HL-60 (cell line): Measurements from ENCODE around the gene PLCB1.

ENCODE experiments used
- GABPA ChIP-seq: IDR thresholded peaks from 2 replicates; pipeline ENCODE4 v1.6.1; 2012; ENCODE audit warnings: low read depth
- POLR2AphosphoS5 ChIP-seq: IDR thresholded peaks from 2 replicates; pipeline ENCODE4 v1.6.1; 2012; ENCODE audit warnings: low read depth
- SPI1 ChIP-seq: IDR thresholded peaks from 2 replicates; pipeline ENCODE4 v1.6.1; 2012; ENCODE audit warnings: low read depth, mild to moderate bottlenecking, borderline replicate concordance
- TF ChIP-seq, protein P1 (sequence below): IDR thresholded peaks from 2 replicates; pipeline ENCODE4 v1.6.1; 2012; ENCODE audit warnings: low read depth; ENCODE audit not compliant: insufficient replicate concordance
- TF ChIP-seq, protein P2 (sequence below): IDR thresholded peaks from one replicate; pipeline ENCODE4 v1.5.1; 2011; ENCODE audit warnings: low read length, control low read depth, inconsistent platforms; ENCODE audit not compliant: insufficient read depth

DNA sequence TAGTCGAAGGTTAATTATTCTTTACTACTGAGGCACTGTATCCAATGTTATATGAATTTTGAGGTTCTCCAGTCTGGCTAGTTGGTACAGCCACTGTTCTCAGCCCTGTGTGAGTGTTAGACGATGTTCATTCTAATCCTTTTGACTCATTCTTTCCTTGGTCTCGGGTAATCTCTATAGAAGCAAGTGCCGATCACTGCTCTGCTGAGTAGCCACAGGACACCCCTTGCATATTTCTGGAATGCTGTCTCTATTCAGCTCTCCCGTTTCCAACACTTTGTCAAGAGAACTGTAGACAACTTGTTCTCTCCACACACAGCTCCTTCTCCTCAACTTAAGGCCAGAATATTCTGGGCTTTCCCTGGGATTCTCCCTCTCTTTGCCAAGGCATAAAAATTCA lies 42.4 kb upstream of the PLCB1 start:
- TF ChIP-seq, protein P1, sequence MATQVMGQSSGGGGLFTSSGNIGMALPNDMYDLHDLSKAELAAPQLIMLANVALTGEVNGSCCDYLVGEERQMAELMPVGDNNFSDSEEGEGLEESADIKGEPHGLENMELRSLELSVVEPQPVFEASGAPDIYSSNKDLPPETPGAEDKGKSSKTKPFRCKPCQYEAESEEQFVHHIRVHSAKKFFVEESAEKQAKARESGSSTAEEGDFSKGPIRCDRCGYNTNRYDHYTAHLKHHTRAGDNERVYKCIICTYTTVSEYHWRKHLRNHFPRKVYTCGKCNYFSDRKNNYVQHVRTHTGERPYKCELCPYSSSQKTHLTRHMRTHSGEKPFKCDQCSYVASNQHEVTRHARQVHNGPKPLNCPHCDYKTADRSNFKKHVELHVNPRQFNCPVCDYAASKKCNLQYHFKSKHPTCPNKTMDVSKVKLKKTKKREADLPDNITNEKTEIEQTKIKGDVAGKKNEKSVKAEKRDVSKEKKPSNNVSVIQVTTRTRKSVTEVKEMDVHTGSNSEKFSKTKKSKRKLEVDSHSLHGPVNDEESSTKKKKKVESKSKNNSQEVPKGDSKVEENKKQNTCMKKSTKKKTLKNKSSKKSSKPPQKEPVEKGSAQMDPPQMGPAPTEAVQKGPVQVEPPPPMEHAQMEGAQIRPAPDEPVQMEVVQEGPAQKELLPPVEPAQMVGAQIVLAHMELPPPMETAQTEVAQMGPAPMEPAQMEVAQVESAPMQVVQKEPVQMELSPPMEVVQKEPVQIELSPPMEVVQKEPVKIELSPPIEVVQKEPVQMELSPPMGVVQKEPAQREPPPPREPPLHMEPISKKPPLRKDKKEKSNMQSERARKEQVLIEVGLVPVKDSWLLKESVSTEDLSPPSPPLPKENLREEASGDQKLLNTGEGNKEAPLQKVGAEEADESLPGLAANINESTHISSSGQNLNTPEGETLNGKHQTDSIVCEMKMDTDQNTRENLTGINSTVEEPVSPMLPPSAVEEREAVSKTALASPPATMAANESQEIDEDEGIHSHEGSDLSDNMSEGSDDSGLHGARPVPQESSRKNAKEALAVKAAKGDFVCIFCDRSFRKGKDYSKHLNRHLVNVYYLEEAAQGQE = no peak
- TF ChIP-seq, protein P2, sequence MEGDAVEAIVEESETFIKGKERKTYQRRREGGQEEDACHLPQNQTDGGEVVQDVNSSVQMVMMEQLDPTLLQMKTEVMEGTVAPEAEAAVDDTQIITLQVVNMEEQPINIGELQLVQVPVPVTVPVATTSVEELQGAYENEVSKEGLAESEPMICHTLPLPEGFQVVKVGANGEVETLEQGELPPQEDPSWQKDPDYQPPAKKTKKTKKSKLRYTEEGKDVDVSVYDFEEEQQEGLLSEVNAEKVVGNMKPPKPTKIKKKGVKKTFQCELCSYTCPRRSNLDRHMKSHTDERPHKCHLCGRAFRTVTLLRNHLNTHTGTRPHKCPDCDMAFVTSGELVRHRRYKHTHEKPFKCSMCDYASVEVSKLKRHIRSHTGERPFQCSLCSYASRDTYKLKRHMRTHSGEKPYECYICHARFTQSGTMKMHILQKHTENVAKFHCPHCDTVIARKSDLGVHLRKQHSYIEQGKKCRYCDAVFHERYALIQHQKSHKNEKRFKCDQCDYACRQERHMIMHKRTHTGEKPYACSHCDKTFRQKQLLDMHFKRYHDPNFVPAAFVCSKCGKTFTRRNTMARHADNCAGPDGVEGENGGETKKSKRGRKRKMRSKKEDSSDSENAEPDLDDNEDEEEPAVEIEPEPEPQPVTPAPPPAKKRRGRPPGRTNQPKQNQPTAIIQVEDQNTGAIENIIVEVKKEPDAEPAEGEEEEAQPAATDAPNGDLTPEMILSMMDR = no peak
- TF ChIP-seq POLR2AphosphoS5 (no peak), SPI1 (no peak), GABPA (no peak)
